Transverse colon (tissue), 4 donors: Measurements from ENCODE around the gene KRT84. TPM values are rescaled to one million over a fixed set of nuclear protein-coding genes. Genes with fewer than 3 reads are reported as not detected.

Experiments used
- DNase-seq: peaks from one replicate; pipeline ENCODE4 v3.0.0-alpha.2; 2019
- H3K27ac ChIP-seq, 4 donors: fragments of 200-600 bp; sonication (generic); 2 replicates each; pipeline ENCODE4 v1.5.1; 2016 to 2018; ENCODE audit warnings: inconsistent platforms in 4 of 4
- H3K27me3 ChIP-seq: fragments of 200-600 bp; sonication (generic); 2 replicates; pipeline ENCODE4 v1.5.1; 2017; ENCODE audit warnings: inconsistent platforms
- H3K36me3 ChIP-seq, 4 donors: fragments of 200-600 bp; sonication (generic); 2 replicates each; pipeline ENCODE4 v1.5.1; 2017 to 2019; ENCODE audit warnings: inconsistent platforms in 4 of 4
- H3K4me1 ChIP-seq, 4 donors: fragments of 200-600 bp; sonication (generic); 2 replicates each; pipeline ENCODE4 v1.5.1; 2017 to 2020; ENCODE audit warnings: inconsistent platforms in 4 of 4
- H3K4me3 ChIP-seq, 4 donors: fragments of 200-600 bp; sonication (generic); 1 replicate in 1 of 4; 2 replicates in 3 of 4; pipeline versions ENCODE4 v1.5.1 to v1.6.1; 2017 to 2019; ENCODE audit warnings: inconsistent platforms in 4 of 4
- H3K9me3 ChIP-seq, 2 donors: fragments of 200-600 bp; sonication (generic); 2 replicates each; pipeline ENCODE4 v1.5.1; 2017 to 2019; ENCODE audit warnings: inconsistent platforms in 2 of 2
- CTCF ChIP-seq, 5 experiments: fragments of 200-600 bp in 3 of 5; fragments of 450-650 bp in 2 of 5; sonication (generic) in 3 of 5; IDR thresholded peaks; 1 replicate in 2 of 5; 2 replicates in 3 of 5; pipeline ENCODE4 v1.5.1; 2016 to 2017; ENCODE audit warnings: antibody characterized with exemption in 5 of 5, inconsistent platforms in 3 of 5, mild to moderate bottlenecking in 2 of 5, moderate library complexity in 1 of 5
- EP300 ChIP-seq: sonication (generic); formaldehyde crosslinking; IDR thresholded peaks from one replicate; pipeline ENCODE4 v1.6.1; 2017; ENCODE audit warnings: antibody characterized with exemption, low read depth
- POLR2A ChIP-seq: fragments of 450-650 bp; IDR thresholded peaks from one replicate; pipeline ENCODE4 v1.6.1; 2016; ENCODE audit warnings: antibody characterized with exemption, mild to moderate bottlenecking, moderate library complexity
- POLR2AphosphoS5 ChIP-seq, 3 donors: sonication (generic); formaldehyde crosslinking; IDR thresholded peaks; one replicate each; pipeline ENCODE4 v1.6.1; 2016; ENCODE audit warnings: antibody characterized with exemption in 3 of 3
- WGBS, 2 donors: methylation state at CpG; one replicate each; pipeline ENCODE4 v1.1.5; 2018; ENCODE audit warnings: low coverage in 1 of 2; 5-methylcytosine and 5-hydroxymethylcytosine counted together
- in situ Hi-C, 4 donors: fragments of 200-750 bp; cut with MboI; loops; one replicate each; pipeline versions ENCODE4 v1.15.0 to v1.15.1; 2017; ENCODE audit warnings: low sequenced_read_pairs in 3 of 4, low pct_ligation_motif_present in 1 of 4, low pct_unique_long_range_greater_than_20kb in 1 of 4
- intact Hi-C: fragments of 100-400 bp; cut with DNase I; formaldehyde crosslinking; loops from one replicate; pipeline ENCODE4 v1.15.1; 2023; ENCODE audit warnings: low total_unique reads
- total RNA-seq, 4 donors: library from RNA; depleted of rRNA; stranded (reverse); fragments of >200 nt; gene quantifications; one replicate each; pipeline ENCODE4 v1.1.0, GENCODE V29; 2016

Gene KRT84
- total RNA-seq, 4 donors from 2014 or later, result not detected

- no peak for DNase-seq
- intact Hi-C loops (no loop called here), in situ Hi-C loops (no loop called here)
- H3K27me3 ChIP-seq, result peaks cover 9% of the 10 kb centered on the region
- H3K4me3 ChIP-seq, result no peak overlapping the region
- 85 to 86% methylated on average over 3 of the region's 3 CpGs for WGBS, 2 donors
- TF ChIP-seq POLR2A, result no peak
- TF ChIP-seq POLR2AphosphoS5 (IDR thresholded peaks at IDR 0.05), result no peak
- no peak for TF ChIP-seq CTCF (IDR thresholded peaks at IDR 0.05)
- no peak for TF ChIP-seq EP300
- no peak overlapping the region for H3K27ac ChIP-seq
- H3K9me3 ChIP-seq, result peaks cover 0 to 5% of the 10 kb centered on the region in 2 donors
- H3K36me3 ChIP-seq, result no peaks in the 10 kb centered on the region
- H3K4me1 ChIP-seq, result peaks cover 0 to 8% (median 0%) of the 10 kb centered on the region in 4 donors
Measured at GRCh38 chr12:52334185-52334584, 51.3 kb downstream of the KRT84 start.

GRCh38 chr12:52333321-52333720 is 52.1 kb downstream of the KRT84 start:
- Histone ChIP-seq H3K27ac (no peak overlapping the region), H3K36me3 (no peaks in the 10 kb centered on the region), H3K27me3 (peaks cover 6% of the 10 kb centered on the region), H3K4me1 (peaks cover 0 to 8% (median 0%) of the 10 kb centered on the region in 4 donors), H3K4me3 (no peak overlapping the region), H3K9me3 (peaks cover 0 to 5% of the 10 kb centered on the region in 2 donors)
- in situ Hi-C loops (no loop called here), intact Hi-C loops (no loop called here)
- TF ChIP-seq POLR2A, result no peak
- no peak for TF ChIP-seq CTCF (IDR thresholded peaks at IDR 0.05)
- TF ChIP-seq POLR2AphosphoS5 (IDR thresholded peaks at IDR 0.05), result no peak
- TF ChIP-seq EP300, result no peak
- no peak for DNase-seq
- 47% methylated on average over 3 of the region's 3 CpGs; no CpG with 5 or more reads in 1 of the 2 donors for whole genome bisulfite sequencing, 2 donors

GRCh38 chr12:52332381-52332780 is 53.1 kb downstream of the KRT84 start:
- Histone ChIP-seq H3K27ac (no peak overlapping the region), H3K4me1 (peaks cover 0 to 8% (median 0%) of the 10 kb centered on the region in 4 donors), H3K4me3 (no peak overlapping the region), H3K9me3 (peaks cover 0 to 5% of the 10 kb centered on the region in 2 donors), H3K36me3 (no peaks in the 10 kb centered on the region), H3K27me3 (peaks cover 6% of the 10 kb centered on the region)
- DNase-seq, result no peak
- in situ Hi-C loops (no loop called here), intact Hi-C loops (no loop called here)
- WGBS, 2 donors, result 90% methylated on average over 1 of the region's 1 CpG; no CpG with 5 or more reads in 1 of the 2 donors
- TF ChIP-seq CTCF (IDR thresholded peaks at IDR 0.05) (no peak), POLR2A (no peak), POLR2AphosphoS5 (IDR thresholded peaks at IDR 0.05) (no peak), EP300 (no peak)

- H3K27me3 ChIP-seq, result peaks cover 2% of the 10 kb centered on the region
- H3K9me3 ChIP-seq, result peaks cover 0 to 1% of the 10 kb centered on the region in 2 donors
- 79 to 87% methylated on average over 3 of the region's 3 CpGs for WGBS, 2 donors
- H3K36me3 ChIP-seq, result no peaks in the 10 kb centered on the region
- no peak overlapping the region for H3K27ac ChIP-seq
- no peak for DNase-seq
- intact Hi-C loops (no loop called here), in situ Hi-C loops (no loop called here)
- H3K4me1 ChIP-seq, result peaks cover 0 to 8% (median 0%) of the 10 kb centered on the region in 4 donors
- TF ChIP-seq EP300 (no peak), POLR2A (no peak), POLR2AphosphoS5 (IDR thresholded peaks at IDR 0.05) (no peak), CTCF (IDR thresholded peaks at IDR 0.05) (no peak)
- no peak overlapping the region for H3K4me3 ChIP-seq
Measured at GRCh38 chr12:52331833-52332232, 53.6 kb downstream of the KRT84 start.
